HG03097 (cell line): ENCODE results near the gene RSRC2.

ENCODE experiments used
- ATAC-seq: cut with Tn5 transposase; IDR thresholded peaks from one replicate; pipeline ENCODE4 v1.9.1; 2021; ENCODE audit not compliant: unreplicated experiment, low FRiP score

RSRC2 gene

GRCh38 chr12:122454739-122455138 is 72.0 kb downstream of the RSRC2 start:
- no peak for ATAC-seq

- no peak for ATAC-seq
Measured at GRCh38 chr12:122454250-122454721, 72.5 kb downstream of the RSRC2 start.
